Epithelial cell of alveolus of lung (primary cell): ENCODE data around the gene HTN3. TPM values are rescaled to one million over a fixed set of nuclear protein-coding genes. Genes with fewer than 3 reads are reported as not detected.

Experiments
- total RNA-seq: library from RNA; depleted of rRNA; stranded (reverse); fragments of >200 nt; gene quantifications from 2 replicates; pipeline ENCODE4 v1.2.1, GENCODE V29; 2015

Gene HTN3
- total RNA-seq, result not detected in 2 replicates

GRCh38 chr4:70028159-70028558 lies at the start of gene HTN3:
HTN3 (plus strand) TSS chr4:70028459; CDS start chr4:70030741, 2,282 bp downstream.

GRCh38 chr4:69995526-69996016 lies 32.7 kb upstream of the HTN3 start, which contains the start of gene STATH:
STATH (plus strand) TSS chr4:69995966; CDS start chr4:69998438, 2,472 bp downstream.

GRCh38 chr4:70050138-70050537 lies 21.9 kb downstream of the HTN3 start, which contains the start of gene HTN1:
HTN1 (plus strand) TSS chr4:70050438; CDS start chr4:70053077, 2,639 bp downstream.

Other genes starting within 250 kb of the HTN3 start
- gene SULT1E1, start 168.3 kb upstream of the HTN3 start, total RNA-seq, result 13.6 and 23.7 TPM in 2 replicates
- not detected in 2 replicates for gene CSN1S1, start 97.4 kb upstream of the HTN3 start, total RNA-seq
- gene CSN2, start 62.7 kb upstream of the HTN3 start, total RNA-seq, result not detected in 2 replicates
- 0.80 TPM in 1 of 2 replicates, not detected in the other for gene STATH, start 32.5 kb upstream of the HTN3 start, total RNA-seq
- gene HTN1, start 22.0 kb downstream of the HTN3 start, total RNA-seq, result not detected in 2 replicates
- not detected in 2 replicates for gene PRR27, start 125.8 kb downstream of the HTN3 start, total RNA-seq
- gene ODAM, start 167.3 kb downstream of the HTN3 start, total RNA-seq, result not detected in 2 replicates
- 7.7 and 11.6 TPM in 2 replicates for gene FDCSP, start 197.7 kb downstream of the HTN3 start, total RNA-seq
- not detected in 2 replicates for gene CSN3, start 214.1 kb downstream of the HTN3 start, total RNA-seq